GM12875 (cell line): ENCODE measurements around the gene LGALS16.

Experiments
- H3K4me3 ChIP-seq: one replicate; pipeline ENCODE4 v1.5.1; 2011; ENCODE audit warnings: low read depth, low read length, control low read depth
- CTCF ChIP-seq: IDR thresholded peaks from 2 replicates; pipeline ENCODE4 v1.5.1; 2011; ENCODE audit warnings: low read depth, mild to moderate bottlenecking, control low read depth, inconsistent platforms, low read length, moderate library complexity, borderline replicate concordance; ENCODE audit not compliant: insufficient read depth

LGALS16 gene

DNA sequence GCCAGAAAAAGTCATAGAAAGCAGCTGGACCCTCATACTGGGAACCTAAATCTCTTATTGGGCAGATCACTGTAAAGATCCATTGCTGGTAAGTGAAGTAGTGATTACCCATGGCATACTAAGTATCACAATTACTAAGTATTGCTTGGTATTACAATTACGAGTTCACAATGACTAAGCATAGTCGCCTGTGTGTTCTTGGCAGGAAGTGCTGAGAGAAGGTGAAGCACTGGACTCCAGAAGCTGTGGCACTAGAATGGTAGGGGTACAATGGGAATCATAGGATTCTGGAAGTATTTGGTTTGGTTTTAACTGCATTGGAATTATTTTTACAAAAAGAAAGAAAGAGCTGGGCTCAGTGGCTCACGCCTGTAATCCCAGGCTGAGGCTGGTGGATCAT lies 20.3 kb downstream of the LGALS16 start:
- TF ChIP-seq CTCF = no peak

GRCh38 chr19:39677961-39678889 lies 22.5 kb downstream of the LGALS16 start:
- H3K4me3 ChIP-seq = no peak overlapping the region
- no peak for TF ChIP-seq CTCF

More for the DNA sequence above, 20.3 kb downstream of the LGALS16 start:
- H3K4me3 ChIP-seq = no peak overlapping the region

- TF ChIP-seq CTCF = no peak
Observed at GRCh38 chr19:39679056-39679790, 23.5 kb downstream of the LGALS16 start.

DNA sequence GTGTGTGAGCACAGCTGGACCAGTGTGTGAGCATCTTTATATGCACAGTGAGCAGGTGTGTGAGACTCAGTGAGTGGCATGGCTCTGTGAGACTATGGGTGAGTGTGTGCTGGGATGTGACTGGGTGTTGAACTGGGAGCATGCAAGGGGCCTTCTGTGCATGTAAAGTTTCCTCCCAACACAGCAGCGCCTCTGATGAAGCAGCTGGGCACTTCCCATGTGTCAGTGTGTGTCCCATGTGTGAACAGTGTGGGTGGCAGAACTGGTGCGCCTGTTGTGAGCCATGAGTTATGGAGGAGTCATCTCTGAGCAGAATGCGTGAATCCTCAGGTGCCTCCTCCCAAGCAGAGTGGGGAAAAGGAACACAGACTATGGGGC lies 24.1 kb downstream of the LGALS16 start:
- TF ChIP-seq CTCF = no peak
- H3K4me3 ChIP-seq = peak overlapping the region; percentile 56

More at GRCh38 chr19:39679056-39679790, 23.5 kb downstream of the LGALS16 start:
- peak overlapping the region; percentile 56 for H3K4me3 ChIP-seq

- TF ChIP-seq CTCF = no peak
- H3K4me3 ChIP-seq = peak overlapping the region; percentile 56
Observed at GRCh38 chr19:39680593-39680992, 24.9 kb downstream of the LGALS16 start.

- H3K4me3 ChIP-seq = no peak overlapping the region
- no peak for TF ChIP-seq CTCF
Observed at GRCh38 chr19:39681416-39681815, 25.7 kb downstream of the LGALS16 start.
